ENCODE results near the gene AQP12B. TPM values are rescaled to one million over a fixed set of nuclear protein-coding genes. Genes with fewer than 3 reads are reported as not detected.
"Not testable (repeated sequence)": the region's sequence is repeated elsewhere in the genome, so short reads cannot be mapped to it uniquely, and the experiment has no call there.

Gene AQP12B
- total RNA-seq, 1 experiment from 2014 or later, result not detected

DNA sequence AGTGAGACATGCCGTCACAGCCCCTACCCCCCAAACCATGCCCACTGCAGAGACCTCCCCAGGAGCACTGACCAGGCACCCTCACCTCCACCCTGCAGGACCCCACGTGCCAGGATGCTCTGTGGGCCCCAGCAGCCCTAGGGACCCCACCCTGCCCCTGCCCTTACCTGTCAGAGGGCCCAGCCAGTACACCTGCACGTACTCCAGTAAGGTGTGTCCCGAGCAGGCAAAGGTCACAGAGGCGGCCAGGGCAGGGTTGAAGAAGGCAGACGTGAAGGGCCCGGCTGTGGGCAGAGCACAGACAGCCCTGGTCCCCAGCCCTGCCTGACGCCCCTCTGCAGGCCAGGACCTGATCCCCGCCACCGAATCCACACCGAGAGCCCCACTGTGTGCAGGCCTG is 2.5 kb downstream of the AQP12B start:
- DNase-seq; H3K36me3 Mint-ChIP-seq (ENCODE audit: insufficient read depth, unreplicated experiment); H3K27ac Mint-ChIP-seq (ENCODE audit: unreplicated experiment); H3K9me3 Mint-ChIP-seq (ENCODE audit: low read depth, unreplicated experiment); intact Hi-C loops (cut with micrococcal nuclease; ENCODE audit: unreplicated experiment); H3K27me3 Mint-ChIP-seq (ENCODE audit: unreplicated experiment); CTCF ChIA-PET; H3K4me1 Mint-ChIP-seq (ENCODE audit: low read depth, unreplicated experiment); BruUV-seq (replicated peaks); H3K4me3 Mint-ChIP-seq (ENCODE audit: low read depth, unreplicated experiment): not testable (repeated sequence)

DNA sequence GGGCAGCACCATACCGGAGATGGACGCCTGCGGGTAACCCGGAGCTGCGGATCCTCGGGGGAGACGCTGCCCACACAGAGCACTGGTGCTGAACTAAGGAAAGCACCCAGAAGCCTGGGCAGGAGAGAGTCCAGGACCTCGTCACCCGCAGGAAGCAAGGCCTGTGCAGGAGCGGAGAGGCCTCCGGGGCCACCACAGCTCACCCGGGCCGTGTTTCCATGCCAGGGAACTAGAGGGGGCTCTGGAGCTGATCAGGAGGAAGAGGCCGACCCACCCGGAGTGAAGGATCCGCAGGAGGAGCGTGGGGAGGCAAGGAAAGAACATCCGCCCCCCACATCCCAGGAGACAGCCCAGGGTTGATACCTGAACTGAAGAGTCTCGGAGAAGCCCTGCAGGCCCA is 3.8 kb downstream of the AQP12B start:
- CTCF ChIA-PET; BruUV-seq (replicated peaks); intact Hi-C loops (cut with micrococcal nuclease; ENCODE audit: unreplicated experiment): not testable (repeated sequence)

DNA sequence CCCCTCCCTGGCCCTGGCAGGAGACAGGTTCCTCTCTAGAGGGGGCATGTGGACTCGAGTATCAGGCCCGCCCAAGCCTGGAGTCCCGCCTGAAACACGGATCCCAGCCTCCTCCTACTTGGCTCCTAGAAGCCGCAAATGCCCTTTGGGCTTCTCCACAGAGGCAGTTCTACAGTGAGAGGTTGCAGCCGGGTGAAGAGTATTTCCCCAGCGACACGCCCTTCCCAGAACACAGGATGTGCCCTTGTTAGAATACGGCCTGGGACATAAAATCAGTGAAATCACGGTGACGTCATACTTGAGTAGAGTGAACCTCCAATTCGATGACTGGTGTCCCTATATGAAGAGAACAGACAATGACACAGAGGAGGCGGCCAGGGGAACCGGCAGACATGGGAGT is 4.6 kb downstream of the AQP12B start:
- H3K36me3 Mint-ChIP-seq (ENCODE audit: insufficient read depth, unreplicated experiment); H3K4me1 Mint-ChIP-seq (ENCODE audit: low read depth, unreplicated experiment); intact Hi-C loops (cut with micrococcal nuclease; ENCODE audit: unreplicated experiment); DNase-seq; BruUV-seq (replicated peaks); H3K27ac Mint-ChIP-seq (ENCODE audit: unreplicated experiment); H3K4me3 Mint-ChIP-seq (ENCODE audit: low read depth, unreplicated experiment); H3K9me3 Mint-ChIP-seq (ENCODE audit: low read depth, unreplicated experiment); CTCF ChIA-PET: not testable (repeated sequence)
- peaks cover 14% of the 10 kb centered on the region for H3K27me3 Mint-ChIP-seq (ENCODE audit: unreplicated experiment)

More for the DNA sequence above, 3.8 kb downstream of the AQP12B start:
- DNase-seq; H3K27ac Mint-ChIP-seq (ENCODE audit: unreplicated experiment); H3K36me3 Mint-ChIP-seq (ENCODE audit: insufficient read depth, unreplicated experiment); H3K9me3 Mint-ChIP-seq (ENCODE audit: low read depth, unreplicated experiment); H3K4me3 Mint-ChIP-seq (ENCODE audit: low read depth, unreplicated experiment); H3K4me1 Mint-ChIP-seq (ENCODE audit: low read depth, unreplicated experiment): not testable (repeated sequence)
- H3K27me3 Mint-ChIP-seq (ENCODE audit: unreplicated experiment), result peaks cover 14% of the 10 kb centered on the region

DNA sequence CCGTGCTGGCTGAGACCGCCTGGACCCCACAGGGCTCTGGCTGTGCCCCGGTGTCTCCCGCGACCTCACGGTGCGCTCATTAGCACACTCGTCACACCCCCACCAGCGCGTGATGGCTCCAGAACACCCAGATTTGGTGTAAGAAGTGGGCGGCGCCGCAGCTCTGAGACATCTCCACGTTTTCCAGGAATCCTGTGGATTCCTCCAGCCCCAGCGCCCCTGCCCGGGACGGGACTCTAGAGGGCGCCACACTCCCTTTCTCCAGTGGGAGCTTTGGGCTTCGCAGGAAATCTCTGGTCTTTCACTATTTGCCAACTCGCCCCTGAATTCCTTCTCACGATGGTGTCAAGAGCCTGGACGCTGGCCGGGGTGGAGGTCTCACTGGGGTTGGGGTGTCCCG is 7.3 kb downstream of the AQP12B start:
- intact Hi-C loops (cut with micrococcal nuclease; ENCODE audit: unreplicated experiment); H3K36me3 Mint-ChIP-seq (ENCODE audit: insufficient read depth, unreplicated experiment); DNase-seq; BruUV-seq (replicated peaks); H3K9me3 Mint-ChIP-seq (ENCODE audit: low read depth, unreplicated experiment); H3K4me1 Mint-ChIP-seq (ENCODE audit: low read depth, unreplicated experiment); H3K4me3 Mint-ChIP-seq (ENCODE audit: low read depth, unreplicated experiment); H3K27ac Mint-ChIP-seq (ENCODE audit: unreplicated experiment); CTCF ChIA-PET: not testable (repeated sequence)
- peaks cover 34% of the 10 kb centered on the region for H3K27me3 Mint-ChIP-seq (ENCODE audit: unreplicated experiment)

DNA sequence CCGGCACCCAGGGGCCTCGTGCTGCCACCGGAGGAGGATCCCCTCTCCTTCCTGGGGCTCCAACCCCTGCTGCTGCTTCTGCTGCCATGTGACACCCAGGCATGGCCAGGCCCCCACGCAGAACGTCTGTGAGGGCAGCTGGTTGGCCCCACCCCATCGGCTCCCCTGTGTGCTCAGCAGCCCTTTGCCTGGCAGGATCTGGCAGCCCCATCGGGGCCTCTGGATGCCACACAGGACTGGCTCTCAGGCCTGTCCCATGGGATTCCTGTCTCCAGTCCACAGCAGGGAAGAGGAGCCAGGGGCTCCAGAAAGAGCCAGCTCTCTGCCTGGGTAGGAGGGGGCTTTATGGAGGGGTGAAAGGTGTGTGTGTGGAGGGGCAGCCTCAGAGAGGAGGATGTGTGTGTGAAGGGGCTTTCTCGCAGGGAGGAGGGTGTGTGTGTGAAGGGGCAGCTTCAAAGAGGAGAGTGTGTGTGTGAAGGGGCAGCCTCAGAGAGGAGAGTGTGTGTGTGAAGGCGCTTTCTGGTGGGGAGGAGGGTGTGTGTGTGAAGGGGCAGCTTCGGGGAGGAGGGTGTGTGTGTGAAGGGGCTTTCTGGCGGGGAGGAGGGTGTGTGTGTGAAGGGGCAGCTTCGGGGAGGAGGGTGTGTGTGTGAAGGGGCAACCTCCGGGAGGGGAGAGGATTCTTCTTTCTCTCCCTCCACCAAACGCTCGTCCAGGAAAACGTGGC is 8.1 kb downstream of the AQP12B start:
- H3K36me3 Mint-ChIP-seq (ENCODE audit: insufficient read depth, unreplicated experiment); H3K27ac Mint-ChIP-seq (ENCODE audit: unreplicated experiment); H3K4me3 Mint-ChIP-seq (ENCODE audit: low read depth, unreplicated experiment); H3K9me3 Mint-ChIP-seq (ENCODE audit: low read depth, unreplicated experiment); DNase-seq; CTCF ChIA-PET; intact Hi-C loops (cut with micrococcal nuclease; ENCODE audit: unreplicated experiment); BruUV-seq (replicated peaks); H3K4me1 Mint-ChIP-seq (ENCODE audit: low read depth, unreplicated experiment): not testable (repeated sequence)
- peaks cover 41% of the 10 kb centered on the region for H3K27me3 Mint-ChIP-seq (ENCODE audit: unreplicated experiment)

DNA sequence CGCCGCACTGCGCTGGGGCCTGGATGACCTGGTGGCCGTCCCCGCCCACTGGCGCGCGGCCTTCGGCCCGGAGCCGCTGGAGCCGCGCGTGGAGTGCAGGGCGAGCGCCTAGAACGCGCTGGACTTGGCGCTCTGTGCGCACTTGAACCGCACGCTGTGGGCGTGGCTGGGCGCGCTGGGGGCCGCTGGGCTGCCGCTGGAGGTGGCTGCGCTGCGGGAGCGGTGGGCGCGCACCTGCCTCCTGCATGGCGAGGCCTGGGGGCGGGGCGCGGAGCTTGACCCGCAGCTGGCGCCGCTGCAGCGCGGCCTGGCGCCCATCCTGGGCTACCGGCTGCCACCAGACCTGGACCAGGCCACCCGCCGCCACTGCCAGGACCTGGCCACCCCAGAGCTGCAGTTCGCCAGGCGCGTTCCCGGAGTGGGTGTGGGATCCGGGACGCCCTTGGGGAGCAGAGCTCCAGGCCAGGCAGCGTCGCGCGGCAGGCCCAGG is 9.9 kb downstream of the AQP12B start:
- Mint-ChIP-seq H3K4me1 (ENCODE audit: low read depth, unreplicated experiment) (no peaks in the 10 kb centered on the region), H3K36me3 (ENCODE audit: insufficient read depth, unreplicated experiment) (no peaks in the 10 kb centered on the region), H3K4me3 (ENCODE audit: low read depth, unreplicated experiment) (no peak overlapping the region), H3K27ac (ENCODE audit: unreplicated experiment) (no peak overlapping the region), H3K9me3 (ENCODE audit: low read depth, unreplicated experiment) (no peaks in the 10 kb centered on the region), H3K27me3 (ENCODE audit: unreplicated experiment) (peaks cover 57% of the 10 kb centered on the region)
- TF ChIP-seq, protein P1, sequence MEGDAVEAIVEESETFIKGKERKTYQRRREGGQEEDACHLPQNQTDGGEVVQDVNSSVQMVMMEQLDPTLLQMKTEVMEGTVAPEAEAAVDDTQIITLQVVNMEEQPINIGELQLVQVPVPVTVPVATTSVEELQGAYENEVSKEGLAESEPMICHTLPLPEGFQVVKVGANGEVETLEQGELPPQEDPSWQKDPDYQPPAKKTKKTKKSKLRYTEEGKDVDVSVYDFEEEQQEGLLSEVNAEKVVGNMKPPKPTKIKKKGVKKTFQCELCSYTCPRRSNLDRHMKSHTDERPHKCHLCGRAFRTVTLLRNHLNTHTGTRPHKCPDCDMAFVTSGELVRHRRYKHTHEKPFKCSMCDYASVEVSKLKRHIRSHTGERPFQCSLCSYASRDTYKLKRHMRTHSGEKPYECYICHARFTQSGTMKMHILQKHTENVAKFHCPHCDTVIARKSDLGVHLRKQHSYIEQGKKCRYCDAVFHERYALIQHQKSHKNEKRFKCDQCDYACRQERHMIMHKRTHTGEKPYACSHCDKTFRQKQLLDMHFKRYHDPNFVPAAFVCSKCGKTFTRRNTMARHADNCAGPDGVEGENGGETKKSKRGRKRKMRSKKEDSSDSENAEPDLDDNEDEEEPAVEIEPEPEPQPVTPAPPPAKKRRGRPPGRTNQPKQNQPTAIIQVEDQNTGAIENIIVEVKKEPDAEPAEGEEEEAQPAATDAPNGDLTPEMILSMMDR (IDR thresholded peaks at IDR 0.05; ENCODE audit: unreplicated experiment), result no peak
- no TSS peak for BruUV-seq (replicated peaks)
- DNase-seq, result no peak
- CTCF ChIA-PET, result no interaction called here
- intact Hi-C loops (cut with micrococcal nuclease; ENCODE audit: unreplicated experiment), result no loop called here

Data from Calu3 (cell line).